ENCODE measurements around the gene PHOSPHO2. TPM values are rescaled to one million over a fixed set of nuclear protein-coding genes. Genes with fewer than 3 reads are reported as not detected.
"Not testable (repeated sequence)": the region's sequence is repeated elsewhere in the genome, so short reads cannot be mapped to it uniquely, and the experiment has no call there.

PHOSPHO2 gene
- total and polyA plus RNA-seq, 10 of the 15 experiments (the other 5 are each of a cell fraction or from before 2014, with no cell fraction given): 2.7 to 7.6 (median 4.2) TPM

- no peak for TF ChIP-seq ZNF687 (IDR thresholded peaks at IDR 0.05)
- no peak for TF ChIP-seq KAT2A (conservative IDR thresholded peaks at IDR 0.05; ENCODE audit: control insufficient read depth, low read depth, low read length)
- no peak for TF ChIP-seq EZH2 (IDR thresholded peaks at IDR 0.05; ENCODE audit: borderline replicate concordance, control insufficient read depth, low read depth, low read length)
- no peak for TF ChIP-seq SPI1 (IDR thresholded peaks at IDR 0.05; ENCODE audit: borderline replicate concordance, insufficient read depth, low read depth, low read length)
- TF ChIP-seq PRDM15 (CRISPR knock-in tag; IDR thresholded peaks at IDR 0.05): no peak
- TF ChIP-seq ZNF217 (IDR thresholded peaks at IDR 0.05): no peak
- TF ChIP-seq ETV6 (conservative IDR thresholded peaks at IDR 0.05 in 1 of 2, IDR thresholded peaks at IDR 0.05 in 1 of 2; ENCODE audit: borderline replicate concordance in 1 of 2, low read depth in 1 of 2): no peak
- TF ChIP-seq SMC3 (IDR thresholded peaks at IDR 0.05; ENCODE audit: borderline replicate concordance, low read length): no peak
- no peak for TF ChIP-seq MYB (IDR thresholded peaks at IDR 0.05; ENCODE audit: borderline replicate concordance, low read depth, low read length)
Observed at GRCh38 chr2:169696381-169696780, 2.1 kb downstream of the PHOSPHO2 start (continued).

GRCh38 chr2:169699173-169699572, 4.9 kb downstream of the PHOSPHO2 start:
- FAIRE-seq; H3K9me3 ChIP-seq (replicated peaks; ENCODE audit: control insufficient read depth, insufficient read depth, low read length); H3K4me1 ChIP-seq (ENCODE audit: control insufficient read depth, insufficient read depth, low read length); H2AFZ ChIP-seq (ENCODE audit: control insufficient read depth, low read depth, low read length); intact Hi-C loops (cut with micrococcal nuclease; ENCODE audit: unreplicated experiment); CTCF ChIA-PET; in situ Hi-C loops (cut with MboI); H3K4me2 ChIP-seq (ENCODE audit: control insufficient read depth, insufficient read depth); DNase-seq (ENCODE audit: low read depth, low spot score); BruUV-seq (replicated peaks); H4K20me1 ChIP-seq (ENCODE audit: control insufficient read depth, insufficient read depth); H3K36me3 ChIP-seq (ENCODE audit: control insufficient read depth in 2 of 2, insufficient read depth in 2 of 2, low read length in 1 of 2); ATAC-seq; H3K79me2 ChIP-seq (ENCODE audit: control insufficient read depth, insufficient read depth, low read length); H3K27ac ChIP-seq (ENCODE audit: control insufficient read depth, insufficient read depth); H3K9ac ChIP-seq (ENCODE audit: control insufficient read depth, insufficient read depth, low read length); H3K4me3 ChIP-seq; H3K27me3 ChIP-seq (replicated peaks in 1 of 2; ENCODE audit: control insufficient read depth in 2 of 2, insufficient read depth in 2 of 2, low read length in 1 of 2): not testable (repeated sequence)
- SMC1A ChIA-PET (ENCODE audit: uncharacterized antibody, unreplicated experiment): interaction anchor here (0.6 to 2.3 kb wide), 10 partner anchors 12 to 72 kb away, joined by 3 to 19 read pairs (median 4); partner anchors contain the start of gene KLHL23
- WGBS (ENCODE audit: insufficient coverage, insufficient replicate concordance, low lambda C conversion rate, missing lambda C conversion rate): 98% methylated on average over 2 of the region's 2 CpGs
- RAD21 ChIA-PET (ENCODE audit: unreplicated experiment): interaction anchor here (1.3 to 1.7 kb wide), 2 partner anchors 14 to 61 kb away, joined by 3 to 6 read pairs; no protein-coding TSS in a partner anchor
- POLR2A ChIA-PET: interaction anchor here (0.6 kb wide), 1 partner anchor 27 kb away, joined by 3 read pairs; no protein-coding TSS in a partner anchor
